HG02852 (cell line): ENCODE results near the gene UBE2J1.
"Not testable (repeated sequence)": the region's sequence is repeated elsewhere in the genome, so short reads cannot be mapped to it uniquely, and the experiment has no call there.

Source experiments
- ATAC-seq: cut with Tn5 transposase; IDR thresholded peaks from one replicate; pipeline ENCODE4 v1.9.1; 2021; ENCODE audit warnings: mild to moderate bottlenecking, moderate library complexity; ENCODE audit not compliant: unreplicated experiment

UBE2J1 gene

GRCh38 chr6:89295116-89295515, 57.4 kb downstream of the UBE2J1 start:
- not testable (repeated sequence) for ATAC-seq

- ATAC-seq = no peak
Observed at GRCh38 chr6:89291256-89291819, 61.2 kb downstream of the UBE2J1 start.

- ATAC-seq = no peak
Observed at GRCh38 chr6:89290401-89291155, 61.9 kb downstream of the UBE2J1 start.

- no peak for ATAC-seq
Observed at GRCh38 chr6:89289710-89290109, 62.8 kb downstream of the UBE2J1 start.

DNA sequence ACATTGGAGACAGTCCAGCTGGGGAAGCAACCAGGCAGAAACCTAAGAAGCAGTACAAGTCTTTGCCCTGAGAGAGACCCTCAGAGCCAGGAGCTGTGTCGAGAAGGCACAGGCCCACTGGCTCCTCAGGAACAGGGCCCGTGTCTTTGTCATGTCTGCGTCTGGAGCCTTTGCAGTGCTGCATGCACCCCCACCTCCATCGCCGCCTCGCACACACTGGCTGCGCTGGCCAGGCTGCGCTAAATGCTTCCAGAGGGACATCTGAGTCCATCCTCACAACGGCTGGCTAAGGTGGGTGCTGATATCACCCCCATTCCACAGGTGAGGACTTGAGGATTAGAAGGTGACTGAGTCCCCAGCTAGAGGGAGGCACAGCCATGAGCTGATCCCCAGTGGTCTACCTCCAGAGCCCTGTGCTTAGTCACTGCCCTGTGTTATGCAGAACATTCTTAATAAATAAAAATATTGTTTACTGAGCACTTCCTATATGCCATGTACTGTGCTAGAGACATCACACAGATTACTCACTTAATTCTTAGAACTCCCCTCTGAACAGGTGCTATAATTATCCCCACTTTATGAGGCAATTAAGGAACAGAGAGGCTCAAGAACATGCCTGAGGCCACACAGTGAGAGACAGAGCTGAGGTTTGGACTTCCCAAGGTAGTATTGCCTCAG, 65.0 kb downstream of the UBE2J1 start:
- ATAC-seq = no peak

GRCh38 chr6:89286516-89286915, 66.0 kb downstream of the UBE2J1 start:
- no peak for ATAC-seq

- ATAC-seq = no peak
Observed at GRCh38 chr6:89284963-89285735, 67.4 kb downstream of the UBE2J1 start.

DNA sequence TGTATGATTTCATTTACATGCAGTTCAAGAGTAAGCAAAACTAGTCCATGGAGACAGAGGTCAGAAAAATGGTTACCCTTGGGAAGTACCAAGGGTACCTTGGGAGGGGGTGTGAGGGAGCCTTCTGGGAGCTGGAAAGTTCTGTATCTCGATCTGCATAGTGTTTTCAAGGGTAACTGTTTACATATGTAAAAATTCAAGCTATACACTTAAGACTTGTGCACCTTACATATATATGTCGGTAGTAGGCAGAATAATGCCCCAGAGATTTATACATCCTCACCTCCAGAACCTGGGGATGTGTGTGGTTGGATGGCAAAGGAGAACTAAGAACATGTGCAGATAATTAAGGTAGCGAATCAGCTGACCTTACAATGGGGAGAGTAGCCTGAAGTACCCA, 68.4 kb downstream of the UBE2J1 start:
- no peak for ATAC-seq

DNA sequence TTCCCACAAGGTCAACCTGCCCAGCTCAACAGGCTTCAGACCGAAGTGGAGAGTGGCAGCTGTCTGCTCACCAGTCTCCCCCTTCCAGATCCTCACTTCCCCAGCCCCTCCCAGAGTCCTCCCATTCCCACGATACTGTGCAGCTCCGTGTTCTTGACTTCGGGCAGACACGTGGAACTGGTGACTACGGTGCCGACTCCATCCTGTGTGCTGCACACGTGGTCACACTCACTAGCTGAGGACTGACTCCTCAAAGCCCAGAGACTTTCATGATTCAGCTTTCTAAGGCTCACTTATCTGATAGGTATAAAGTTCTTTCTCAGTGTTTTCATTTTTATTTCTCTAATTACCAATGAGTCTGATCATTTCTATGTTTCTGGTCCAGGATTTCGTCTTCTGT, 69.8 kb downstream of the UBE2J1 start:
- no peak for ATAC-seq

- ATAC-seq = peak; percentile 99
Observed at GRCh38 chr6:89281779-89282246, 70.7 kb downstream of the UBE2J1 start.

GRCh38 chr6:89278956-89279355, 73.6 kb downstream of the UBE2J1 start:
- ATAC-seq = no peak
